ENCODE measurements around the gene KEAP1.
"Not testable (repeated sequence)": the region's sequence is repeated elsewhere in the genome, so short reads cannot be mapped to it uniquely, and the experiment has no call there.

Gene KEAP1

GRCh38 chr19:10503002-10503789 lies at the start of gene KEAP1:
Gene KEAP1 (minus strand): TSS chr19:10503356. CDS start chr19:10500033, 3,323 bp downstream.
- peak within 1 kb of the TSS; percentile 79 for H3K27ac ChIP-seq
- DNase-seq (ENCODE audit: low read depth, low spot score): no peak

DNA sequence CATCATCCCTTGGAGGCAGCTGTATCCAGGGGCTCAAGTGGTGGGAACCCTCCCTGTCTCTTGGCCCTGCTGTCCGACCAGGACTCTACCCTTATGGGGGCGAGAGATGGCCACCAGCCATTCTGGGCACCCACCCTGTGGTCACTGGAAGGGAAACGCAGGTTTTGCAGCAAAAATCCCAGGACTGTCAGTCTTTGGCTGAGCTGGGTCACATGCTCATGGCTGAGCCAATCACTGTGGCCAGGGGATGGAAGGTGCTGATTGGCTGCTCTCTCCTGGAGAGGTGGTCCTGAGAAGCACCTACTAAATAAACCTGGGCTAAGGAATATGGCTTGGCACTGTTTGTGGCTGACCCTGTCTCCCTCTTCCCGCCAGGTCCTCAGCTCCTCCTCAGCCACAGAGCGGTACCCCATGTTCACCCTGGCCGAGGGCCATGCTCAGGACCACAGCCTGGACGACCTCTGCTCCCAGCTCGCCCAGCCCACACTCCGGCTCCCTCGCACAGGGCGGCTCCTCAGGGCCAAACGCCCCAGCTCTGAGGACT lies 49.4 kb upstream of the KEAP1 start:
- no peak for DNase-seq (ENCODE audit: low read depth, low spot score)
- H3K27ac ChIP-seq: no peak overlapping the region

DNA sequence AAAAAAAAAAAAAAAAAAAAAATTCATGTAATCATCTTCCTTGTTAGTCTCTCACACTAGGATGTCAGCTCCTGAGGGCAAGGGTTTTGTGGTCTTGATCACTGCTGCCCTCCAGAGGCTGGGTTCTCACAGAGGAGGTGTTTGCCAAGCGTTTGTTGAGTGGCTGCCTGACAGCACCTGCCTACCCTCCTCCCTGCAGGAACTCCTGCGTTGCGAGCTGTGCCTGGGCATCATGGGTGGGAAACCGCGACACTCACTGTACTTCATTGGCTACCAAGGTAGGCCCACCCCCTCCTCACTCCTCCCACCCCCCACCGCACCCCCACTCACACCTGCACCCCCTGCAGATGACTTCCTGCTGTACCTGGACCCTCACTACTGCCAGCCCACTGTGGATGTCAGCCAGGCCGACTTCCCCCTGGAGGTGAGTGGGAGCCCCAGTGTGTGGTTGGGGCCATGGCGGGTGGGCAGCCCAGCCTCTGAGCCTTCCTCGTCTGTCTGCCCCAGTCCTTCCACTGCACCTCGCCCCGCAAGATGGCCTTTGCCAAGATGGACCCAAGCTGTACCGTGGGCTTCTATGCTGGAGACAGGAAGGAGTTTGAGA lies 48.6 kb upstream of the KEAP1 start:
- no peak for DNase-seq (ENCODE audit: low read depth, low spot score)
- H3K27ac ChIP-seq: no peak overlapping the region

DNA sequence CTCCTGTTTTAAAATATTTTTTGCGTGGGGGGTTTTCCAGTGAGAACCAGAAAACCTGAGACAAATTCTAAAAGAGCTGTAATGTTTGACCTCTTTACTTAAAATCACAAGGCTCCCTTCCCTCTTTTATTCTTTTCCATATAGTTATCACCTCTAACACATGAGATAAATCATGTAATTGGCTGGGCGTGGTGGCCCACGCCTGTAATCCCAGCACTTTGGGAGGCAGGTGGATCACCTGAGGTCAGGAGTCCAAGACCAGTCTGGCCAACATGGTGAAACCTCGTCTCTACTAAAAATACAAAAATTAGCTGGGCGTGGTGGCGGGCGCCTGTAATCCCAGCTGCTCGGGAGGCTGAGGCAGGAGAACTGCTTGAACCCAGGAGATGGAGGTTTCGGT lies 47.9 kb upstream of the KEAP1 start:
- DNase-seq (ENCODE audit: low read depth, low spot score); H3K27ac ChIP-seq: not testable (repeated sequence)

DNA sequence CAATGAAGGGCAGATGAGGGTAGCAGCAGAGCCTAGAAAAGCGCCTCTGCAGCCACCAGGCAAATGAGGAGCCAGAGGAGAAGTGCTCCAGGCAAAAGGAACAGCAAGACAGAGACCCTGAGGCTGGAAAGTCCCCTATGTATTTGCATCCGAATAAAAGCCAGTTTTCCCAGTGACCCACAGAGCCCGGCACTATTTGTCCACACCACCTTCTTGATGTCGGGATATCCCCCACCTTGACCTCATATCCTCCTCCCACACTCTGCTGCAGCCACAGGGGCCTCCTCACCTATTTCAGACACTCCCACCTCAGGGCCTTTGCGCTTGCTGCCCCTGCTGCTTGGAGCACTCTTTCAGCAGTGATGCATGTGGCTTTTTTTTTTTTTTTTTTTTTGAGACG lies 47.2 kb upstream of the KEAP1 start:
- no peak overlapping the region for H3K27ac ChIP-seq
- no peak for DNase-seq (ENCODE audit: low read depth, low spot score)

GRCh38 chr19:10549733-10550132 lies 46.6 kb upstream of the KEAP1 start:
- no peak overlapping the region for H3K27ac ChIP-seq
- no peak for DNase-seq (ENCODE audit: low read depth, low spot score)

- H3K27ac ChIP-seq: no peak overlapping the region
Measured at GRCh38 chr19:10548746-10549276, 45.7 kb upstream of the KEAP1 start.

GRCh38 chr19:10546817-10547216 lies 43.7 kb upstream of the KEAP1 start:
- H3K27ac ChIP-seq: no peak overlapping the region
- no peak for DNase-seq (ENCODE audit: low read depth, low spot score)

More at GRCh38 chr19:10548746-10549276, 45.7 kb upstream of the KEAP1 start:
- no peak for DNase-seq (ENCODE audit: low read depth, low spot score)

GRCh38 chr19:10544753-10545251 lies 41.6 kb upstream of the KEAP1 start:
- H3K27ac ChIP-seq: no peak overlapping the region
- no peak for DNase-seq (ENCODE audit: low read depth, low spot score)

DNA sequence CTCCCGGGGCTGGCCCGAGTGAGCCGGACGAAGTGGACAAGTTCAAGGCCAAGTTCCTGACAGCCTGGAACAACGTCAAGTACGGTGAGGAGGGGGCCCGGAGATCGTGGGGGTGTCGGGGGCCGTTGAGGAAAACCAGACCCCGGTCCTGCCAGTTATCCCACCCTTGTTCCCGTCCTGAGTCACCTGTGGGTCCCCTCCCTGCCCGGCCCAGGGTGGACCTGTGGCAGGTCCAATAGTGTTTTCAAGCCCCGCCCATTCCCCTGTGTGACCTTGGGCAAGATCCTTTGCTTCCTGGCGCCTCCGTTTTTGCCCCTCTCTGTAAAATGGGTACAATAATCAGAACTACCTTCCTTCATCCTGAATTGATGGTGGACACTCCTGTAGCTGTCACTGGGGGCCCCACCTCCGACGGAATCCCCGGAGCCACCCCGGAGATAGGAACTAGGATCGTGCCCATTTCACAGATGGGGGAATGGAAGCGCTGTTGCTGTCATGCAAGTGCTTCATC lies 41.1 kb upstream of the KEAP1 start:
- no peak for DNase-seq (ENCODE audit: low read depth, low spot score)

DNA sequence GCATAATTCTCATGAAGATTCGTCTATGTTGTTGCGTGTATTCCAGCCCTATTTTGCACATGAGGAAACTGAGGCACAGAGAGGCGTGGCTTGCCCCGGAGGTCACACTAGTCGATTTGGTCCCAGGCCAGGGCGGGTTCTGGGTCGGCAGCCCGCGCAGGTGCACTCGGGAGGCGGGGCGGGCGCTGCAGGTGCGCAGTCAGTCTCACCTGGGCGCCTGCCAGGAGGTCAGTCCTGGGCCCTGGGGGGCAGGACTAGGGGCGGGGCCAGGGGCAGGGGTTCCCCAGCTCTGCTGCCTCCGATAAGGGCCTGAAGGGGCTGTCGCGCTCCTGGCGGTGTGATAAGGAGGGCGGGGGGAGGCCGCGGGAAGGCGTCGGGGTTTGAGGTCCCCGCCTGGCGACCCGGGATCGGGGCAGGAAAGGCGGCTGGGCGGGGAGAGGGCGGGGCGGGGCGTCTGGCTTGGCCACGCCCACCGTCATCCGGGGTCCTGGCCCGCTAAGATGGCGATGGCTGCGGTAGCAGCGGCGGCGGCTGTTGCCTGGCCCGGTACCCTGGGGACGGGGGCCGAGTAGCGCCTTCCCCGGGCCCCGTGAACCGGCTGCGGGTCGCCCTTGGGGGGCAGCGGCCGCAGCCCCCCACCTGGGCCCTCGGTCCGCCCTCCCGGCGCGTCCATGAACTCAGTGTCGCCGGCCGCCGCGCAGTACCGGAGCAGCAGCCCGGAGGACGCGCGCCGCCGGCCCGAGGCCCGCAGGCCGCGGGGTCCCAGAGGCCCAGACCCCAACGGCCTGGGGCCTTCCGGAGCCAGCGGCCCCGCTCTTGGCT lies 40.5 kb upstream of the KEAP1 start, which contains the start of gene ATG4D:
ATG4D (plus strand) TSS at position 485 of the 822 bp plus-strand sequence; CDS start at position 672, 187 bp downstream.
- DNase-seq (ENCODE audit: low read depth, low spot score): no peak

More for the DNA sequence above, 41.1 kb upstream of the KEAP1 start:
- peak overlapping the region; percentile 48 for H3K27ac ChIP-seq

GRCh38 chr19:10543059-10543419 lies 39.9 kb upstream of the KEAP1 start:
- H3K27ac ChIP-seq: no peak overlapping the region
- no peak for DNase-seq (ENCODE audit: low read depth, low spot score)

More for the DNA sequence above, 40.5 kb upstream of the KEAP1 start, which contains the start of gene ATG4D:
- H3K27ac ChIP-seq: peak within 1 kb of the TSS; percentile 48

DNA sequence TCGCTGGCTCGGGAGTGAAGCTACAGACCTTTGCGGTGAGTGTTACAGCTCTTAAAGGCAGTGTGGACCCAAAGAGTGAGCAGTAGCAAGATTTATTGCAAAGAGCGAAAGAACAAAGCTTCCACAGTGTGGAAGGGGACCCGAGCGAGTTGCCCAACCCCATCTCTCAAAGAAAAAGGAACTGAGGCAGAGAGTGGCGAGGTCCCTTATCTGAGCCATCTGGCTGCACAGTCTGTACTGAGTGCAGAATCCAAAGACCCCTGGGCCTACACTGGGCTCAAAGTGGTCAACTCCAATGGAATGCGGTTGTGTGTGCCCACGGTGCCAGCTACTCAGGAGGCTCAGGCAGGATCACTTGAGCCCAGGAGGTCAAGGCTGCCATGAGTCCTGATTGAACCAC lies 35.9 kb upstream of the KEAP1 start:
- DNase-seq (ENCODE audit: low read depth, low spot score); H3K27ac ChIP-seq: not testable (repeated sequence)

DNA sequence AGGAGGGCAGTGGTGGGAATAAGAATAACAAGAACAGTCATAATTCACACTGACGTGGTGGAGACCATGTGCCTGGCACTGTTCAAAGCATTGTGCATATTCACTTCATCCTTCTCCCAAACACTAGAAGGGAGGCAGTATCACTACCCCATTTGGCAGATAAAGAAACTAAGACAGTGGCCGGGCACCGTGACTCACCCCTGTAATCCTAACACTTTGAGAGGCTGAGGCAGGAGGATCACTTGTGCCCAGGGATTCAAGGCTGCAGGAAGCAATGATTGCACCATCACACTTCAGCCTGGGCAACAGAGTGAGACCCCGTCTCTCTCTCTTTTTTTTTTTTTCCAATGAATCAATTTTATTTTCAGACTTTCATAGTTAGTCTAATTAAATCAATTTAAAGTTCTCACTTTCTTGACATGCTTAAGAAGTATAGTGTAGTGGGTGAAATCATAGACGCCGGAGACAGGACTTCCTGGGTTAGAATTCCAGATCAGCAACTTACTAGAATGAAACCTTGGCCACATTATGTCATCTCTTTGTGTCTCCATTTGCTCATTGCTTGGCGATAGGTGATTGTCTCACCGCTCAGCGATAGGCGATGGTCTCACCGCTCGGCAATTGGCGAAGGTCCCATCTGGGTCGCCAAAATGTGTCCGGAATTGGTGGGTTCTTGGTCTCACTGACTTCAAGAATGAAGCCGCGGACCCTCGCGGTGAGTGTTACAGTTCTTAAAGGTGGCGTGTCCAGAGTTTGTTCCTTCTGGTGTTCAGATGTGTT lies 35.2 kb upstream of the KEAP1 start:
- no peak overlapping the region for H3K27ac ChIP-seq
- DNase-seq (ENCODE audit: low read depth, low spot score): no peak

DNA sequence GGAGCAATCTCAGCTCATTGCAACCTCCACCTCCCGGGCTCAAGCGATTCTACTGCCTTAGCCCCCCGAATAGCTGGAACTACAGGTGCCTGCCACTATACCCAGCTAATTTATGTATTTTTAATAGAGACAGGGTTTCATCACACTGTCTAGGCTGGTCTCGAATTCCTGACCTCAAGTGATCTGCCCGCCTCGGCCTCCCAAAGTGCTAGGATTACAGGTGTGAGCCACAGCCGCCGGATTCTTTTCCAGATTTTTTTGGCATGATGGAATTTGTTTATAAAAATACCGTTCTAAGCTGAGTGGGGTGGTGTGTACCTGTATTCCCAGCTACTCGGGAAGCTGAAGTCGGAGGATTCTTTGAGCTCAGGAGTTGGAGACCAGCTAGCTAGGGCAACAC lies 34.5 kb upstream of the KEAP1 start:
- DNase-seq (ENCODE audit: low read depth, low spot score): no peak
- H3K27ac ChIP-seq: no peak overlapping the region

DNA sequence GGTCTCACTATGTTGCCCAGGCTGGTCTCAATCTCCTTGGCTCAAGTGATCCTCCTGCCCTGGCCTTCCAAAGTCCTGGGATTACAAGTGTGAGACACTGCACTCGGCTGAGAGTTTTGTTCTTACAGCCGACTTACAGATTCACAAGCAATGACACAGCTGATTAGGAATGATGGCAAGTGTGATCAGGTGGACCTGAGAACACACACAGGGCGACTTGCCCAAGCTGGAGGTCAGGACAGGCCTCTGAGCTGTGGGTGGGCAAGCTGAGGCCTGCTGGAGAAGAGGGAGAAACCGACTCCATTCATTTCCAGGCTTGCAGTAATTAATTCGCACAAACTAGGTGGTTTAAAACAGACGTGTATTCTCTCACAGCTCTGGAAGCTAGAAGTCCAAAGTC lies 32.5 kb upstream of the KEAP1 start:
- peak overlapping the region; percentile 82 for H3K27ac ChIP-seq
- DNase-seq (ENCODE audit: low read depth, low spot score): peak; percentile 96

DNA sequence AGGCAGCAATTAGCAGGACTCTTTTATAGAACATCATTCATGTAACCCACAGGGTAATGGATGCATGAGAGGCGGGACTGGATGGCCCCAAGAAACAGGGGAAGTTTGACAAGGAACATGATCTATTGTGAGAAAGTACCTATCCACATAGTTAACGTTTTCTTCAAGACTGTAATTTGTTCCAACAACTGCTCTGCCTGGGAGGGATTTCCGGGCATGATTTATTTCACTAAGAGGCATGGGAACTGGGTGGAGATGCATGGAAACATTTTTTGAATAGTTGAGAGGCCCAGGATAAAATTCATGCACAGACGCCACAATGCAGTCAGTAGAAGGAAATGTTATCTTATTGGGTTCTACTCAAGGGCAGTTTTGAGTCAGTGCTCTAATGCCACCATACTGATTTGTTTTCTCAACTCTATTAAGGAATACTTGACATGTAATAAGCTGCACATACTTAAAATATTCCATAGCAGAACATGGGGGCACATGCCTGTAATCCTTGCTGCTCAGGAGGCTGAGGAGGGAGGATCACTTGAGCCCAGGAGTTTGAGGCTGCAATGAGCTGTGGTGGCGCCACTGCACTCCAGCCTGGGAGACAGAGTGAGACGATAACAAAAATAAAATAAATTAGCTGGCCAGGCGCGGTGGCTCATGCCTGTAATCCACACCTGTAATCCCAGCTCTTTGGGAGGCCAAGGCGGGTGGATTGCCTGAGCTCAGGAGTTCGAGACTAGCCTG lies 30.7 kb upstream of the KEAP1 start:
- peak overlapping the region; percentile 82 for H3K27ac ChIP-seq
- peak; percentile 83 for DNase-seq (ENCODE audit: low read depth, low spot score)

DNA sequence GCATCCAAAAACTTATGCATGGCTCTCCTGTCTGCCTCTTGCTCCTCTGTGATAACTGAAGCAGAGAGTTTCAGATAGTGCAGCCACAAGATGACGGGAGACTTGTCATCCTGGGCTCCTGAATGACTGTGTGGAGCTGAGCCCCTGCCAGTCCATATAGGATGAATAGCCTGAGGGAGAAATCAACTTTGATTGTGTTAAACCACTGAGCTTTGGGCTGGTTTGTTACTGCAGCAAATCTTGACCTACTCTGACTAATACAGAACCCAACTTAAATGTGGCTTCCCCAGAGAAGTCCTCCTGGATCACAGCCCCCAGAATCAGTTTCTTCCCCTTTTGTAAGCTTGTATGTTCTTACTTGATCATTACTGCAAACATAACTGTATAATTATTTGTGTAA lies 29.3 kb upstream of the KEAP1 start:
- no peak overlapping the region for H3K27ac ChIP-seq
- no peak for DNase-seq (ENCODE audit: low read depth, low spot score)
